Natural killer cell (primary cell): ENCODE data around the gene NCOR1. TPM values are rescaled to one million over a fixed set of nuclear protein-coding genes. Genes with fewer than 3 reads are reported as not detected.

Experiments
- ATAC-seq, 3 donors: fragments of 150-1000 bp in 2 of 3; fragments of 200-7000 bp in 1 of 3; cut with Tn5 transposase; 1 replicate in 1 of 3; 2 replicates in 2 of 3; pipeline ENCODE4 v1.10.0; 2021; ENCODE audit warnings: mild to moderate bottlenecking in 2 of 3, moderate library complexity in 2 of 3
- DNase-seq, 2 donors: peaks; one replicate each; pipeline versions ENCODE4 v3.0.0 to v3.0.0-alpha.2; 2013 to 2021; ENCODE audit warnings: mixed read lengths in 1 of 2
- H3K27ac ChIP-seq: one replicate; pipeline ENCODE4 v1.5.1; 2013; ENCODE audit warnings: mild to moderate bottlenecking, low read length
- H3K27me3 ChIP-seq: one replicate; pipeline ENCODE4 v1.6.1; 2013; ENCODE audit warnings: low read length; ENCODE audit not compliant: control insufficient read depth, insufficient read depth
- H3K36me3 ChIP-seq: one replicate; pipeline ENCODE4 v1.6.1; 2013; ENCODE audit warnings: low read length; ENCODE audit not compliant: control insufficient read depth, insufficient read depth
- H3K4me1 ChIP-seq: one replicate; pipeline ENCODE4 v1.6.1; 2013; ENCODE audit warnings: low read length; ENCODE audit not compliant: control insufficient read depth, insufficient read depth
- H3K4me3 ChIP-seq: one replicate; pipeline ENCODE4 v1.5.1; 2013; ENCODE audit warnings: low read length
- H3K9me3 ChIP-seq: one replicate; pipeline ENCODE4 v1.6.1; 2013; ENCODE audit warnings: low read length; ENCODE audit not compliant: control insufficient read depth, insufficient read depth
- H3K27ac Mint-ChIP-seq, 2 donors: one replicate each; pipeline ENCODE4 v1.8.0; 2022; ENCODE audit warnings: mild to moderate bottlenecking in 2 of 2, mixed read lengths in 2 of 2, moderate library complexity in 1 of 2
- H3K27me3 Mint-ChIP-seq, 2 donors: one replicate each; pipeline ENCODE4 v1.8.0; 2022; ENCODE audit warnings: low read depth in 2 of 2, mixed read lengths in 2 of 2
- H3K36me3 Mint-ChIP-seq: one replicate; pipeline ENCODE4 v1.8.0; 2022; ENCODE audit warnings: mixed read lengths
- H3K4me1 Mint-ChIP-seq, 2 donors: one replicate each; pipeline ENCODE4 v1.8.0; 2022; ENCODE audit warnings: mixed read lengths in 2 of 2
- H3K4me3 Mint-ChIP-seq: one replicate; pipeline ENCODE4 v1.8.0; 2022; ENCODE audit warnings: mild to moderate bottlenecking, moderate library complexity, mixed read lengths
- H3K9me3 Mint-ChIP-seq, 2 donors: one replicate each; pipeline ENCODE4 v1.8.0; 2022; ENCODE audit warnings: mixed read lengths in 2 of 2
- CTCF ChIP-seq: fragments of 200-600 bp; IDR thresholded peaks from one replicate; pipeline ENCODE4 v1.8.0; 2022; ENCODE audit warnings: antibody characterized with exemption
- WGBS: methylation state at CpG from one replicate; pipeline ENCODE4 v1.1.7; 2013; ENCODE audit warnings: missing lambda C conversion rate; ENCODE audit not compliant: insufficient coverage; 5-methylcytosine and 5-hydroxymethylcytosine counted together
- intact Hi-C: fragments of 100-400 bp; cut with micrococcal nuclease; formaldehyde crosslinking; loops from one replicate; pipeline ENCODE4 v1.14.2; 2022
- total RNA-seq, 4 donors: library from RNA; stranded (reverse); fragments of 120-200 nt in 1 of 4; gene quantifications; one replicate each; pipeline versions ENCODE4 v1.2.3 to v1.2.4, GENCODE V29; 2013 to 2022

Gene NCOR1
- total RNA-seq, 3 donors from 2014 or later (not counting 1 experiment from before 2014, with no cell fraction given), result 195 to 238 (median 238) TPM

DNA sequence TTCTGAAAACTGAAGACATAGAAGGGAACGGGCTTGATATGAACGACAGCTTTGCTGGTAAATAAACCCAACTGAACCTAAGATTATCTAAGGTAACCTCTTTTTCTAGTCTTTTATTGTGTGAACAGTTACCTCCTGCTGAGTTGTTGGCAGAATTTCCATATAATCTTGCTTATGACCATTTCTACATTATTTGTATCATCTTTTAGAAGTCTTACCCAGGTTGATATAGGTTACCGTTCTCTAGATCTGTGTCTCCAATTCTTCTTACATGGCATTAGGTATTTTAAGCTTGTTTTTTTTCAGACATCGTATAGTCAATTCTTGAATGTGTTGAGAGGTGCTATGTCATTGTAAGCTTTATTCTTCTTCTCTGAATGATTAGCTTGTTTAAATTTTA, 191.5 kb downstream of the NCOR1 start:
- peaks cover 15% of the 10 kb centered on the region for H3K36me3 Mint-ChIP-seq
- Histone ChIP-seq H3K27ac (no peak overlapping the region), H3K4me3 (no peak overlapping the region), H3K27me3 (no peaks in the 10 kb centered on the region), H3K9me3 (no peaks in the 10 kb centered on the region), H3K4me1 (no peaks in the 10 kb centered on the region), H3K36me3 (peaks cover 64% of the 10 kb centered on the region)
- no peak overlapping the region for H3K27ac Mint-ChIP-seq
- intact Hi-C loops, result no loop called here
- H3K4me3 Mint-ChIP-seq, result no peak overlapping the region
- H3K4me1 Mint-ChIP-seq, result peaks cover 0 to 5% of the 10 kb centered on the region in 2 donors
- no peaks in the 10 kb centered on the region for H3K9me3 Mint-ChIP-seq
- no peaks in the 10 kb centered on the region for H3K27me3 Mint-ChIP-seq
- WGBS, result 94% methylated on average over 3 of the region's 4 CpGs
- DNase-seq, result no peak
- no peak for ATAC-seq
- TF ChIP-seq CTCF, result no peak

DNA sequence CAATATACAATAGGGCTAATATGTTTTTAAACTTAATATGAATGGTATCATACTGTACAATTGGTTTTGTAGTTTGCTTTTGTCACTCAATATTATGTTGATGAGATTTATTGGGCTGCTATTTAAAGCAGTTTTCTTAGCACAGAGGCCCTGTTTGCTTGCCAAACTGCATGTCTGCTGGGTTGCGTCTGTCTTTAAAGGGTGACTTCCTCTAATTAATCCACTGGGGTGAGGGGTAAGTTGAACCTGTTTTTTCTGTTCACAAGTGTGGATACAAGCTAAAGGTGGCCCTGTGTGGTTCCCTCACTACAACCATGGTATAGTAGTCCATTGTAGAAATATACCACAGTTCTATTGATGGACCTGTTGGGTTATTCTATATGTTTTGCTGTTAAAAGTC, 196.0 kb downstream of the NCOR1 start:
- Histone ChIP-seq H3K27me3 (no peaks in the 10 kb centered on the region), H3K36me3 (peaks cover 35% of the 10 kb centered on the region), H3K4me1 (no peaks in the 10 kb centered on the region), H3K9me3 (no peaks in the 10 kb centered on the region), H3K27ac (no peak overlapping the region), H3K4me3 (no peak overlapping the region)
- DNase-seq, result no peak
- H3K9me3 Mint-ChIP-seq, result no peaks in the 10 kb centered on the region
- H3K27me3 Mint-ChIP-seq, result no peaks in the 10 kb centered on the region
- intact Hi-C loops, result no loop called here
- TF ChIP-seq CTCF, result no peak
- H3K4me3 Mint-ChIP-seq, result no peak overlapping the region
- no peak for ATAC-seq
- WGBS, result 86% methylated on average over 1 of the region's 1 CpG
- H3K27ac Mint-ChIP-seq, result no peak overlapping the region
- no peaks in the 10 kb centered on the region for H3K36me3 Mint-ChIP-seq
- no peaks in the 10 kb centered on the region for H3K4me1 Mint-ChIP-seq

DNA sequence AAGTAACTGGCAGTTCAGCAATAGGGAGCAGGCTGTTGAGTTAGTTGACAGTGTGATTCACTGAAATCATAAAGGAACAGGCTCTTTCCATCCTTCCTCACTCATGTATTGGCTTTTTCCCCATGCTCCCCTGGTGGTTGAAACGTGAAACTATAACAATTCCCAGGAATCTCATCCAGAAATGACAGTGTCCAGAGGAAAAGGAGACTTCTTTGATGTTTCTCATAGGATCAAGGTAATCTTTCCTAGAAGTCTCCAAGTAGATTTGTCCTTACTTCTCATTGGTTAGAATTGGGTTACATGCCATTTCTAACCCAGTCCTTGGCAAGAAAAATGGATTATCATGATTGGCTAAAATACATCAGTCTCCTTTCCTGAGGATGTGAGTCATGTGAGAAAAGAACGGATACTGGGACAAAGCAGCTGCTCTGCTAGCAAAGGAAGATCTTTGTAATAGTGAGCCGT, 201.4 kb downstream of the NCOR1 start:
- Mint-ChIP-seq H3K36me3 (peaks cover 1% of the 10 kb centered on the region), H3K4me1 (peaks cover 0 to under 1% of the 10 kb centered on the region in 2 donors), H3K27me3 (no peaks in the 10 kb centered on the region), H3K9me3 (no peaks in the 10 kb centered on the region), H3K4me3 (no peak overlapping the region), H3K27ac (peak overlapping the region in 1 of 2 donors; percentile 23)
- TF ChIP-seq CTCF, result no peak
- ATAC-seq, result no peak
- Histone ChIP-seq H3K4me3 (no peak overlapping the region), H3K4me1 (no peaks in the 10 kb centered on the region), H3K36me3 (peaks cover 37% of the 10 kb centered on the region), H3K27ac (no peak overlapping the region), H3K27me3 (no peaks in the 10 kb centered on the region), H3K9me3 (no peaks in the 10 kb centered on the region)
- intact Hi-C loops, result no loop called here
- no peak for DNase-seq
- WGBS, result 72% methylated on average over 2 of the region's 3 CpGs

GRCh38 chr17:16007439-16007838, 207.9 kb downstream of the NCOR1 start:
- no peaks in the 10 kb centered on the region for H3K9me3 ChIP-seq
- Mint-ChIP-seq H3K27ac (no peak overlapping the region), H3K4me3 (no peak overlapping the region), H3K36me3 (peaks cover 26% of the 10 kb centered on the region), H3K4me1 (peaks cover 5 to 10% of the 10 kb centered on the region in 2 donors), H3K27me3 (no peaks in the 10 kb centered on the region), H3K9me3 (no peaks in the 10 kb centered on the region)
- no peaks in the 10 kb centered on the region for H3K27me3 ChIP-seq
- no peak overlapping the region for H3K27ac ChIP-seq
- 87% methylated on average over 2 of the region's 3 CpGs for WGBS
- peaks cover 74% of the 10 kb centered on the region for H3K36me3 ChIP-seq
- intact Hi-C loops, result no loop called here
- H3K4me1 ChIP-seq, result no peaks in the 10 kb centered on the region
- H3K4me3 ChIP-seq, result no peak overlapping the region
- DNase-seq (no peak), ATAC-seq (no peak)
- no peak for TF ChIP-seq CTCF
